PC-3 (cell line): ENCODE data around the gene HUNK. TPM values are rescaled to one million over a fixed set of nuclear protein-coding genes. Genes with fewer than 3 reads are reported as not detected.

Experiments
- ATAC-seq: fragments of 200-7000 bp; cut with Tn5 transposase; 2 replicates; pipeline ENCODE4 v1.9.1; 2020; ENCODE audit warnings: mild to moderate bottlenecking, moderate library complexity
- BruUV-seq: library from RNA; stranded (reverse); fragments of 400-500 nt; replicated peaks from 2 replicates; lab custom pipeline; 2021; lab: Mats Ljungman, UMichigan
- CTCF ChIA-PET: fragments of 300-600 bp; sonication (Branson Sonifier 250); formaldehyde crosslinking; loops from one replicate; lab custom pipeline; 2022; ENCODE audit warnings: antibody characterized with exemption; lab: Charles Lee
- POLR2A ChIA-PET: fragments of 300-600 bp; sonication (Branson Sonifier 250); formaldehyde crosslinking; loops from one replicate; lab custom pipeline; 2022; ENCODE audit warnings: antibody characterized with exemption; ENCODE audit not compliant: unreplicated experiment; lab: Charles Lee
- DNase-seq: peaks from one replicate; pipeline ENCODE4 v3.0.0-alpha.2; 2015
- H2AFZ ChIP-seq: fragments of 300-600 bp; sonication (generic); 2 replicates; pipeline ENCODE4 v1.6.0; 2016; ENCODE audit warnings: antibody characterized with exemption, low read length
- H3F3A ChIP-seq: fragments of 300-600 bp; sonication (generic); one replicate; pipeline ENCODE4 v1.6.0; 2017; ENCODE audit warnings: antibody characterized with exemption, low read length, control low read depth, mild to moderate bottlenecking; ENCODE audit not compliant: unreplicated experiment
- H3K27ac ChIP-seq: fragments of 300-600 bp; sonication (generic); 2 replicates; pipeline ENCODE4 v1.5.1; 2016; ENCODE audit warnings: mild to moderate bottlenecking, low read length
- H3K27me3 ChIP-seq: fragments of 300-600 bp; sonication (generic); 2 replicates; pipeline ENCODE4 v1.6.1; 2016; ENCODE audit warnings: low read length, mixed read lengths
- H3K36me3 ChIP-seq: fragments of 300-600 bp; sonication (generic); 2 replicates; pipeline ENCODE4 v1.6.1; 2016; ENCODE audit warnings: low read depth, mixed run types, low read length, mixed read lengths
- H3K4me1 ChIP-seq: fragments of 300-600 bp; sonication (generic); 2 replicates; pipeline ENCODE4 v1.5.1; 2016; ENCODE audit warnings: low read length; ENCODE audit not compliant: insufficient read depth
- H3K4me2 ChIP-seq: fragments of 300-600 bp; sonication (generic); 2 replicates; pipeline ENCODE4 v1.6.0; 2016; ENCODE audit warnings: low read length
- H3K4me3 ChIP-seq: fragments of 300-600 bp; sonication (generic); 2 replicates; pipeline ENCODE4 v1.5.1; 2016; ENCODE audit warnings: mild to moderate bottlenecking, low read length, mixed read lengths
- H3K79me2 ChIP-seq: fragments of 300-600 bp; sonication (generic); 2 replicates; pipeline ENCODE4 v1.6.1; 2017; ENCODE audit warnings: low read length, mixed read lengths
- H3K9ac ChIP-seq: fragments of 300-600 bp; sonication (generic); 2 replicates; pipeline ENCODE4 v1.6.0; 2016; ENCODE audit warnings: mild to moderate bottlenecking, low read length
- H3K9me2 ChIP-seq: fragments of 300-600 bp; sonication (generic); replicated peaks from 2 replicates; pipeline ENCODE4 v1.6.1; 2016; ENCODE audit warnings: mixed run types, low read length, mixed read lengths
- H3K9me3 ChIP-seq: fragments of 300-600 bp; sonication (generic); 2 replicates; pipeline ENCODE4 v1.6.1; 2016; ENCODE audit warnings: low read length, mixed read lengths
- H4K20me1 ChIP-seq: fragments of 300-600 bp; sonication (generic); 2 replicates; pipeline ENCODE4 v1.6.1; 2016; ENCODE audit warnings: low read length, mixed read lengths
- CTCF ChIP-seq: fragments of 300-600 bp; sonication (generic); conservative IDR thresholded peaks from 2 replicates; pipeline ENCODE4 v1.5.1; 2017; ENCODE audit warnings: antibody characterized with exemption, low read depth, mild to moderate bottlenecking, low read length
- EZH2 ChIP-seq: fragments of 300-600 bp; sonication (generic); IDR thresholded peaks from one replicate; pipeline ENCODE4 v1.6.1; 2017; ENCODE audit warnings: antibody characterized with exemption, mild to moderate bottlenecking, low read length; ENCODE audit not compliant: unreplicated experiment
- EZH2phosphoT487 ChIP-seq: fragments of 300-600 bp; sonication (generic); IDR thresholded peaks from 2 replicates; pipeline ENCODE4 v1.6.1; 2018; ENCODE audit warnings: mild to moderate bottlenecking, antibody characterized with exemption, low read length, borderline replicate concordance
- intact Hi-C: fragments of 100-400 bp; cut with micrococcal nuclease; formaldehyde crosslinking; loops from 2 replicates; pipeline ENCODE4 v1.9.0; 2023
- total RNA-seq: library from RNA; depleted of rRNA; stranded (reverse); fragments of >200 nt; gene quantifications from 2 replicates; pipeline ENCODE4 v1.2.3, GENCODE V29; 2014

The HUNK gene
- total RNA-seq, 1 experiment from 2014 or later: not detected

GRCh38 chr21:31986035-31986856 is 113.4 kb downstream of the HUNK start:
- Histone ChIP-seq H3K4me3 (no peak overlapping the region), H3K27me3 (peaks cover 64% of the 10 kb centered on the region), H3F3A (no peaks in the 10 kb centered on the region), H3K4me1 (no peaks in the 10 kb centered on the region), H3K4me2 (no peak overlapping the region), H3K79me2 (no peaks in the 10 kb centered on the region), H3K9ac (no peak overlapping the region), H3K27ac (no peak overlapping the region), H3K9me2 (no peaks in the 10 kb centered on the region), H3K36me3 (no peaks in the 10 kb centered on the region), H4K20me1 (no peaks in the 10 kb centered on the region), H3K9me3 (no peaks in the 10 kb centered on the region), H2AFZ (no peak overlapping the region)
- ATAC-seq (no peak), DNase-seq (no peak)
- BruUV-seq: no TSS peak
- intact Hi-C loops: no loop called here
- TF ChIP-seq CTCF (no peak), EZH2phosphoT487 (no peak), EZH2 (no peak)
- CTCF ChIA-PET: no interaction called here
- POLR2A ChIA-PET: no interaction called here

- H3F3A ChIP-seq: no peaks in the 10 kb centered on the region
- no peaks in the 10 kb centered on the region for H3K79me2 ChIP-seq
- BruUV-seq: no TSS peak
- no peak overlapping the region for H3K27ac ChIP-seq
- ChIA-PET POLR2A (no interaction called here), CTCF (no interaction called here)
- no peak for ATAC-seq
- no peaks in the 10 kb centered on the region for H3K9me3 ChIP-seq
- H3K4me1 ChIP-seq: no peaks in the 10 kb centered on the region
- H3K36me3 ChIP-seq: no peaks in the 10 kb centered on the region
- H3K9me2 ChIP-seq: no peaks in the 10 kb centered on the region
- no peak overlapping the region for H3K4me2 ChIP-seq
- no peak overlapping the region for H2AFZ ChIP-seq
- peaks cover 74% of the 10 kb centered on the region for H3K27me3 ChIP-seq
- H3K9ac ChIP-seq: no peak overlapping the region
- DNase-seq: no peak
- H3K4me3 ChIP-seq: no peak overlapping the region
- TF ChIP-seq EZH2 (no peak), CTCF (no peak), EZH2phosphoT487 (no peak)
- H4K20me1 ChIP-seq: no peaks in the 10 kb centered on the region
- intact Hi-C loops: no loop called here
These were observed 114.9 kb downstream of the HUNK start for GRCh38 chr21:31987696-31988095.
